H9 (cell line): Measurements from ENCODE around the gene CACNA2D4. TPM values are rescaled to one million over a fixed set of nuclear protein-coding genes. Genes with fewer than 3 reads are reported as not detected.

ENCODE experiments used
- DNase-seq: peaks from one replicate; pipeline ENCODE4 v3.0.0-alpha.2; 2017
- H2AFZ ChIP-seq: one replicate; pipeline ENCODE4 v1.6.1; 2013; ENCODE audit warnings: mild to moderate bottlenecking, low read length, control low read depth, moderate library complexity
- H2AK5ac ChIP-seq: 2 replicates; pipeline ENCODE4 v1.6.1; 2013; ENCODE audit warnings: low read length, control low read depth, mixed read lengths; ENCODE audit not compliant: insufficient read length
- H2BK120ac ChIP-seq: one replicate; pipeline ENCODE4 v1.6.1; 2013; ENCODE audit warnings: low read depth, mild to moderate bottlenecking, low read length, control low read depth, inconsistent platforms; ENCODE audit not compliant: poor library complexity, severe bottlenecking
- H2BK12ac ChIP-seq: 2 replicates; pipeline ENCODE4 v1.6.1; 2013; ENCODE audit warnings: low read length, control low read depth, mixed read lengths, low read depth; ENCODE audit not compliant: insufficient read length
- H2BK15ac ChIP-seq: 2 replicates; pipeline ENCODE4 v1.6.1; 2013; ENCODE audit warnings: low read depth, low read length, control low read depth
- H2BK20ac ChIP-seq: one replicate; pipeline ENCODE4 v1.6.1; 2013; ENCODE audit warnings: low read depth, mild to moderate bottlenecking, low read length, control low read depth, inconsistent platforms; ENCODE audit not compliant: poor library complexity, severe bottlenecking
- H2BK5ac ChIP-seq: 2 replicates; pipeline ENCODE4 v1.6.1; 2013; ENCODE audit warnings: low read length, control low read depth, mixed read lengths; ENCODE audit not compliant: insufficient read length
- H3K14ac ChIP-seq: 2 replicates; pipeline ENCODE4 v1.6.1; 2013; ENCODE audit warnings: low read length, control low read depth; ENCODE audit not compliant: insufficient read depth
- H3K18ac ChIP-seq: 2 replicates; pipeline ENCODE4 v1.6.1; 2013; ENCODE audit warnings: low read depth, mild to moderate bottlenecking, mixed read lengths, low read length, control low read depth; ENCODE audit not compliant: insufficient read length
- H3K23ac ChIP-seq: 2 replicates; pipeline ENCODE4 v1.6.1; 2013; ENCODE audit warnings: low read length, control low read depth, mixed read lengths, low read depth; ENCODE audit not compliant: insufficient read length
- H3K23me2 ChIP-seq: 2 replicates; pipeline ENCODE4 v1.6.1; 2013; ENCODE audit warnings: low read depth, mild to moderate bottlenecking, mixed read lengths, low read length, control low read depth; ENCODE audit not compliant: insufficient read length, poor library complexity, severe bottlenecking
- H3K27ac ChIP-seq: 2 replicates; pipeline ENCODE4 v1.5.1; 2013; ENCODE audit warnings: low read length, control low read depth, mixed read lengths, low read depth; ENCODE audit not compliant: insufficient read length
- H3K27me3 ChIP-seq: 2 replicates; pipeline ENCODE4 v1.6.1; 2013; ENCODE audit warnings: low read length, control low read depth, inconsistent platforms; ENCODE audit not compliant: insufficient read depth
- H3K4ac ChIP-seq: 2 replicates; pipeline ENCODE4 v1.6.1; 2013; ENCODE audit warnings: low read depth, mild to moderate bottlenecking, control low read depth, inconsistent platforms, low read length, moderate library complexity
- H3K4me1 ChIP-seq: 2 replicates; pipeline ENCODE4 v1.6.1; 2013; ENCODE audit warnings: low read length, control low read depth, inconsistent platforms; ENCODE audit not compliant: insufficient read depth
- H3K4me2 ChIP-seq: 2 replicates; pipeline ENCODE4 v1.6.1; 2013; ENCODE audit warnings: low read length, control low read depth, mixed read lengths; ENCODE audit not compliant: insufficient read length, insufficient read depth
- H3K56ac ChIP-seq: 2 replicates; pipeline ENCODE4 v1.6.1; 2013; ENCODE audit warnings: low read depth, mild to moderate bottlenecking, mixed read lengths, low read length, control low read depth; ENCODE audit not compliant: insufficient read length
- H3K79me1 ChIP-seq: 2 replicates; pipeline ENCODE4 v1.6.1; 2013; ENCODE audit warnings: low read depth, mild to moderate bottlenecking, moderate library complexity, low read length, control low read depth, inconsistent platforms; ENCODE audit not compliant: insufficient read depth, poor library complexity, severe bottlenecking
- H3K79me2 ChIP-seq: 2 replicates; pipeline ENCODE4 v1.6.1; 2013; ENCODE audit warnings: low read length, control low read depth, inconsistent platforms; ENCODE audit not compliant: insufficient read depth
- H3K9ac ChIP-seq: 2 replicates; pipeline ENCODE4 v1.6.1; 2013; ENCODE audit warnings: low read length, control low read depth, mixed read lengths; ENCODE audit not compliant: insufficient read length; ENCODE audit errors: extremely low read depth
- H3K9me3 ChIP-seq: one replicate; pipeline ENCODE4 v1.6.1; 2013; ENCODE audit warnings: low read depth, low read length, inconsistent platforms; ENCODE audit not compliant: control insufficient read depth
- H3T11ph ChIP-seq: one replicate; pipeline ENCODE4 v1.6.1; 2013; ENCODE audit warnings: mild to moderate bottlenecking, low read length, control low read depth, inconsistent platforms
- H4K20me1 ChIP-seq: one replicate; pipeline ENCODE4 v1.6.1; 2013; ENCODE audit not compliant: control insufficient read depth, insufficient read length, insufficient read depth
- H4K5ac ChIP-seq: 2 replicates; pipeline ENCODE4 v1.6.1; 2013; ENCODE audit warnings: low read depth, mild to moderate bottlenecking, mixed read lengths, low read length, control low read depth; ENCODE audit not compliant: insufficient read length
- H4K8ac ChIP-seq: replicated peaks from 2 replicates; pipeline ENCODE4 v1.6.1; 2013; ENCODE audit warnings: low read length, control low read depth, mixed read lengths, low read depth; ENCODE audit not compliant: insufficient read length
- H4K91ac ChIP-seq: 2 replicates; pipeline ENCODE4 v1.6.1; 2013; ENCODE audit warnings: low read depth, mild to moderate bottlenecking, moderate library complexity, mixed read lengths, low read length, control low read depth; ENCODE audit not compliant: insufficient read length
- H3K27ac Mint-ChIP-seq, 3 experiments: 2 replicates in 2 of 3; 3 replicates in 1 of 3; pipeline ENCODE4 v1.8.0; 2020 to 2021; ENCODE audit warnings: mixed read lengths in 3 of 3, mild to moderate bottlenecking in 1 of 3, moderate library complexity in 1 of 3
- H3K27me3 Mint-ChIP-seq: 2 replicates; pipeline ENCODE4 v1.8.0; 2021; ENCODE audit warnings: low read depth, mild to moderate bottlenecking, moderate library complexity, mixed read lengths
- H3K36me3 Mint-ChIP-seq, 3 experiments: 2 replicates in 2 of 3; 3 replicates in 1 of 3; pipeline ENCODE4 v1.8.0; 2020 to 2021; ENCODE audit warnings: low read depth in 3 of 3, mixed read lengths in 3 of 3; ENCODE audit not compliant: insufficient read depth in 1 of 3
- H3K4me1 Mint-ChIP-seq, 2 experiments: 2 replicates each; pipeline ENCODE4 v1.8.0; 2020; ENCODE audit warnings: mixed read lengths in 2 of 2
- H3K4me3 Mint-ChIP-seq, 2 experiments: 2 replicates in 1 of 2; 3 replicates in 1 of 2; pipeline ENCODE4 v1.8.0; 2020 to 2021; ENCODE audit warnings: mild to moderate bottlenecking in 2 of 2, mixed read lengths in 2 of 2, moderate library complexity in 1 of 2
- H3K9me3 Mint-ChIP-seq, 2 experiments: 2 replicates in 1 of 2; 3 replicates in 1 of 2; pipeline ENCODE4 v1.8.0; 2020; ENCODE audit warnings: mild to moderate bottlenecking in 2 of 2, mixed read lengths in 2 of 2, moderate library complexity in 1 of 2
- WGBS: extraction: QIAGEN DNeasy Blood & Tissue Kit; methylation state at CpG from one replicate; pipeline ENCODE4 v1.1.7; 2013; ENCODE audit warnings: missing lambda C conversion rate, low lambda C conversion rate, mixed read lengths; ENCODE audit not compliant: insufficient read length; ENCODE audit errors: extremely low coverage; 5-methylcytosine and 5-hydroxymethylcytosine counted together
- total RNA-seq: library from RNA; stranded (reverse); gene quantifications from 2 replicates; pipeline ENCODE4 v1.2.1, GENCODE V29; 2021
- TF ChIP-seq, protein P1 (sequence below): fragments of 200-600 bp; sonication (generic); conservative IDR thresholded peaks from 3 replicates; pipeline ENCODE4 v1.8.0; 2021; ENCODE audit warnings: antibody characterized with exemption, mild to moderate bottlenecking

CACNA2D4 gene
- total RNA-seq, 1 experiment from 2014 or later = 0.79 TPM

DNA sequence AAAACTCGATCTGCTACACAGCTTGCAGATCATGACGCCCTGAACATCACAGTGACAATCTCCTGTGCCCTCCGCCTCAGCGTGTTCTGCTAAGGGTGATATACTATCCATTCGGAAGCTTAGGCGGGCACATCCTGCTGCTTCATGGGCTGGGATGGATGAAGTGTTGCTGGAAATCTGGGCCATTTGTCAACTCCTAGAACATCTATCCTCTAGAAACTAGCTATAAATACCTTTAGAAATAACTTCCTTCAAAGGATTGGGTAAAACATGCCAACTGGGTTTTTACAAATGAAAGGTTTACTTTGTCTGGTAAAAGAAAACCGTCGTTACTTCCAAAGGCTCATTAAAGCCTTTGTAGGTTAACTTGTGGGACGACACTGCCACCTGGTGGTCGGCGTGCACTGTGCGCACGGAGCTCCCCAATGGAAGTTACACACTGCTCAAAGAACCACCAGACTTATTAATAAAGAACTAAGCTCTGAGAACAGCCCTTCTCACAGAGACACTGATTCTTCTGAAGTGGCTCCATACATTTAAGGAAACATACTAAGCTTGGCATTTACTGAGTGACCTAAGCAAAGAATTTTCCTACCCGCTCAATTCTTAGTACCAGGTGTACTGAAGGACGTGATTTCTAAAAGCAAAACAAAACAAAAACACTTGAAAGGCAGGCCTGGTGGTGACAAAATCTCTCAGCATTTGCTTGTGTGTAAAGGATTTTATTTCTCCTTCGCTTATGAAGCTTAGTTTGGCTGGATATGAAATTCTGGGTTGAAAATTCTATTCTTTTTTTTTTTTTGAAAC, 21.6 kb upstream of the CACNA2D4 start:
- Histone ChIP-seq H3K18ac (no peak overlapping the region), H3K4me1 (peaks cover 3% of the 10 kb centered on the region; the same call in 1 of the 2 replicates), H2AFZ (no peak overlapping the region), H4K8ac (no peak overlapping the region), H2AK5ac (no peak overlapping the region), H3K23me2 (no peaks in the 10 kb centered on the region), H3K27ac (no peak overlapping the region), H3K4ac (no peak overlapping the region), H3K27me3 (no peaks in the 10 kb centered on the region), H2BK5ac (no peak overlapping the region), H3K79me1 (no peaks in the 10 kb centered on the region), H2BK12ac (no peak overlapping the region), H4K91ac (no peak overlapping the region), H2BK120ac (no peak overlapping the region), H3K56ac (no peak overlapping the region), H4K5ac (no peak overlapping the region), H3K4me2 (no peak overlapping the region), H2BK20ac (no peak overlapping the region), H3K9ac (no peak overlapping the region), H3K23ac (no peak overlapping the region), H3K9me3 (no peaks in the 10 kb centered on the region), H2BK15ac (no peak overlapping the region), H3K79me2 (no peaks in the 10 kb centered on the region), H3K14ac (no peak overlapping the region), H3T11ph (no peak overlapping the region), H4K20me1 (no peaks in the 10 kb centered on the region)
- H3K9me3 Mint-ChIP-seq = peaks cover 4 to 8% of the 10 kb centered on the region in 2 experiments; a peak in 4 of 5 replicates
- DNase-seq = peak; percentile 81
- no peaks in the 10 kb centered on the region for H3K27me3 Mint-ChIP-seq
- no peak overlapping the region for H3K27ac Mint-ChIP-seq
- TF ChIP-seq, protein P1, sequence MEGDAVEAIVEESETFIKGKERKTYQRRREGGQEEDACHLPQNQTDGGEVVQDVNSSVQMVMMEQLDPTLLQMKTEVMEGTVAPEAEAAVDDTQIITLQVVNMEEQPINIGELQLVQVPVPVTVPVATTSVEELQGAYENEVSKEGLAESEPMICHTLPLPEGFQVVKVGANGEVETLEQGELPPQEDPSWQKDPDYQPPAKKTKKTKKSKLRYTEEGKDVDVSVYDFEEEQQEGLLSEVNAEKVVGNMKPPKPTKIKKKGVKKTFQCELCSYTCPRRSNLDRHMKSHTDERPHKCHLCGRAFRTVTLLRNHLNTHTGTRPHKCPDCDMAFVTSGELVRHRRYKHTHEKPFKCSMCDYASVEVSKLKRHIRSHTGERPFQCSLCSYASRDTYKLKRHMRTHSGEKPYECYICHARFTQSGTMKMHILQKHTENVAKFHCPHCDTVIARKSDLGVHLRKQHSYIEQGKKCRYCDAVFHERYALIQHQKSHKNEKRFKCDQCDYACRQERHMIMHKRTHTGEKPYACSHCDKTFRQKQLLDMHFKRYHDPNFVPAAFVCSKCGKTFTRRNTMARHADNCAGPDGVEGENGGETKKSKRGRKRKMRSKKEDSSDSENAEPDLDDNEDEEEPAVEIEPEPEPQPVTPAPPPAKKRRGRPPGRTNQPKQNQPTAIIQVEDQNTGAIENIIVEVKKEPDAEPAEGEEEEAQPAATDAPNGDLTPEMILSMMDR = peak; percentile 99
- H3K4me3 Mint-ChIP-seq = no peak overlapping the region
- no CpG with 5 or more reads among the region's 16 CpGs for WGBS
- peaks cover 8 to 9% of the 10 kb centered on the region in 2 experiments for H3K4me1 Mint-ChIP-seq
- H3K36me3 Mint-ChIP-seq = peaks cover 6 to 24% (median 24%) of the 10 kb centered on the region in 3 experiments
